Epithelial cell of proximal tubule (primary cell): ENCODE measurements around the gene PRR5L. TPM values are rescaled to one million over a fixed set of nuclear protein-coding genes. Genes with fewer than 3 reads are reported as not detected.

Source experiments
- DNase-seq: peaks from one replicate; pipeline ENCODE4 v3.0.0-alpha.2; 2011; ENCODE audit warnings: low read depth
- H3K4me3 ChIP-seq: 2 replicates; pipeline ENCODE4 v1.5.1; 2011; ENCODE audit warnings: low read depth, mild to moderate bottlenecking, low read length
- total RNA-seq: library from RNA; depleted of rRNA; stranded (reverse); fragments of >200 nt; gene quantifications from 2 replicates; pipeline ENCODE4 v1.2.3, GENCODE V29; 2015
- TF ChIP-seq, protein P1 (sequence below): conservative IDR thresholded peaks from 2 replicates; pipeline ENCODE4 v1.5.1; 2012; ENCODE audit warnings: low read depth, mild to moderate bottlenecking, low read length

The PRR5L gene
- total RNA-seq, 1 donor from 2014 or later: 5.9 TPM

- no peak overlapping the region for H3K4me3 ChIP-seq
- TF ChIP-seq, protein P1, sequence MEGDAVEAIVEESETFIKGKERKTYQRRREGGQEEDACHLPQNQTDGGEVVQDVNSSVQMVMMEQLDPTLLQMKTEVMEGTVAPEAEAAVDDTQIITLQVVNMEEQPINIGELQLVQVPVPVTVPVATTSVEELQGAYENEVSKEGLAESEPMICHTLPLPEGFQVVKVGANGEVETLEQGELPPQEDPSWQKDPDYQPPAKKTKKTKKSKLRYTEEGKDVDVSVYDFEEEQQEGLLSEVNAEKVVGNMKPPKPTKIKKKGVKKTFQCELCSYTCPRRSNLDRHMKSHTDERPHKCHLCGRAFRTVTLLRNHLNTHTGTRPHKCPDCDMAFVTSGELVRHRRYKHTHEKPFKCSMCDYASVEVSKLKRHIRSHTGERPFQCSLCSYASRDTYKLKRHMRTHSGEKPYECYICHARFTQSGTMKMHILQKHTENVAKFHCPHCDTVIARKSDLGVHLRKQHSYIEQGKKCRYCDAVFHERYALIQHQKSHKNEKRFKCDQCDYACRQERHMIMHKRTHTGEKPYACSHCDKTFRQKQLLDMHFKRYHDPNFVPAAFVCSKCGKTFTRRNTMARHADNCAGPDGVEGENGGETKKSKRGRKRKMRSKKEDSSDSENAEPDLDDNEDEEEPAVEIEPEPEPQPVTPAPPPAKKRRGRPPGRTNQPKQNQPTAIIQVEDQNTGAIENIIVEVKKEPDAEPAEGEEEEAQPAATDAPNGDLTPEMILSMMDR: no peak
- no peak for DNase-seq
Observed at GRCh38 chr11:36408498-36409136, 112.5 kb downstream of the PRR5L start.

DNA sequence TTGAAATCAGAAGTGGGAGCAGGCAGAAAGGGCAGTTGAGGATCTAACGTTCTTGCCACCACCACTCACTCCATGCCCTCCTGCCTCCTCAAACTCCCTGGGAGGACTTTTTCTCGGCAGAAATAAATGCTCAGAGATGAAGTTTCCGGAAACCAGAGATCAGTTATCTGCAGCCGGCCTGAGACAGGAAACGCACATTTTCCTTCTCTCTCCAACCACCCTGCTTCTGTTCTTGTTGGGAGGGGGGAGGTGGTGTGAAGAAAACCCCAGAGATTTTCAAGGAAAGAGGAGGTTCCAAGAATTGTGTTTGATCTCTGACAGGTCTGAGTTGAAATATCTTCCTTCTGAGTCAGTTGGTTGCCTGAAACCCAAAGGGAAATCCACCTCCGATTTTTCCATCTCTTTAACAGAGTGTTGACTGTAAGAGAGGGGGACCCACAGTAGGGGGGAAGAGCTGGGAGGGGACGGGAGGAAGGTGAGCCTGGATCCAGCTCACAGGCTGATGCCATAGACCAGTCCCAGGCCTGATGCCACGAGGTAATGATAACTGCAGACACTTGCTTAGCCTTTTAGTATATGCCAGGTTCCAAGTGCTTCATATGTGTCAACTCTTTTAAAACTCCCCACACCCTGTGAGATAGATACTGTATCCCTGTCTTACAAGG is 113.2 kb downstream of the PRR5L start:
- TF ChIP-seq, protein P1: no peak
- no peak for DNase-seq
- no peak overlapping the region for H3K4me3 ChIP-seq

DNA sequence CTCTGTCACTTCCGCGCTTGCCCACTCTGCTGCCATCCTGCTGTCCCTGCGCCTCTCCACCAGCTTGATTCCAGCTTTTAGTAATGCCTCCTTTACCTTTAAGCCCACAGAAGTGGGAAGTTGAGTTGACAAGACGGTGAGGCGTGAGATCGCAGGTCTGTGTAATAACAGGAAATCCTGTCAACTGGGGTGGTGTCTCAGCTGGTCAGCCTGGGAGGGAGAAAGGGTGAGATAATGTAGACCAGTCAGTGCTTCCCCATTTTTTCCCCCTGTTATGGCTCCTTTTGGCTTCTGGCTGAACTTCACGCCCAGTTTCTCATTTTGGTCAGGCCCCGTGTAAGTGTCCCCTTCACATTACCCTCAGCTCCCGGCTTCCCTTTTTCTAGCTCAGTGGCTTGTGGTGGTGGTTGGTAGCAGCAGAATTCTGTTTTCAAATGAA is 115.1 kb downstream of the PRR5L start:
- no peak overlapping the region for H3K4me3 ChIP-seq
- TF ChIP-seq, protein P1: no peak
- DNase-seq: no peak

GRCh38 chr11:36412781-36413383 is 116.8 kb downstream of the PRR5L start:
- no peak for DNase-seq
- TF ChIP-seq, protein P1: no peak
- no peak overlapping the region for H3K4me3 ChIP-seq

- no peak for DNase-seq
- TF ChIP-seq, protein P1: no peak
Observed at GRCh38 chr11:36417154-36417553, 121.1 kb downstream of the PRR5L start.

DNA sequence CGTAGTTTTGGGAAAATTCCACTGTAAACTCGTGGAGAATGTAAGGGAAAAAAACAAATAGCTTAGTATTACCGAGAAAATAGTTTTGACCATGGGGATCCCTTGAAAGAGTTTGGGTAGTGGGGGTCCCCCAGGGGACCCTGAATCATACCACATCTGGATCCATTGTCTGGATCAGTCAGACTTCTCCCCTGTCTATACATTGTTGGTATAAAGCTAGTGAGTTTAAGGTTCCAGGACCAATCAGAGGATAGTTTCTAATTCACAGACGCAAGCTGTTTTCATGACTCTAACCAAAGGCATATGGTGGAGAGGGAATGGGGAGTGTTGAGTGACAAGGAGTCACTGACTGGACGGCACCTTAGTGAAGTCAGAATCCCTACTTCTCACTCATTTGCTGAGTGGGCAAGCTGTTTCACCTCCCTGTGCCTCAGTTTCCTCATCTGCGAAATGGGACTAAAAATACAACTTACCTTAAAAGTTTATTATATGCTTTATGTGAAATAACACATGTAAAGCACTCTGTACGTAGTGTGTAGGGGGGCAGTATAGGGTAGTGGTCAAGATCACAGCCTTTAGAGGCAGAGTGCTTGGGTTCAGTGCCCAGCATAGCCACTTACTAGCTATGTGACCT is 123.8 kb downstream of the PRR5L start:
- DNase-seq: no peak
- no peak overlapping the region for H3K4me3 ChIP-seq
- TF ChIP-seq, protein P1: no peak

More at GRCh38 chr11:36417154-36417553, 121.1 kb downstream of the PRR5L start:
- H3K4me3 ChIP-seq: no peak overlapping the region
